GM12865 (cell line): Measurements from ENCODE around the gene MEFV.
"Not testable (repeated sequence)": the region's sequence is repeated elsewhere in the genome, so short reads cannot be mapped to it uniquely, and the experiment has no call there.

Experiments used
- DNase-seq: peaks from one replicate; pipeline ENCODE4 v3.0.0; 2010; ENCODE audit warnings: low read depth
- H3K4me3 ChIP-seq: 2 replicates; pipeline ENCODE4 v1.5.1; 2011; ENCODE audit warnings: mild to moderate bottlenecking, low read depth, low read length, control low read depth
- TF ChIP-seq, protein P1 (sequence below): IDR thresholded peaks from 2 replicates; pipeline ENCODE4 v1.5.1; 2011; ENCODE audit warnings: low read length, control low read depth, low read depth, inconsistent platforms; ENCODE audit not compliant: insufficient read depth; ENCODE audit errors: missing control alignments

The MEFV gene

DNA sequence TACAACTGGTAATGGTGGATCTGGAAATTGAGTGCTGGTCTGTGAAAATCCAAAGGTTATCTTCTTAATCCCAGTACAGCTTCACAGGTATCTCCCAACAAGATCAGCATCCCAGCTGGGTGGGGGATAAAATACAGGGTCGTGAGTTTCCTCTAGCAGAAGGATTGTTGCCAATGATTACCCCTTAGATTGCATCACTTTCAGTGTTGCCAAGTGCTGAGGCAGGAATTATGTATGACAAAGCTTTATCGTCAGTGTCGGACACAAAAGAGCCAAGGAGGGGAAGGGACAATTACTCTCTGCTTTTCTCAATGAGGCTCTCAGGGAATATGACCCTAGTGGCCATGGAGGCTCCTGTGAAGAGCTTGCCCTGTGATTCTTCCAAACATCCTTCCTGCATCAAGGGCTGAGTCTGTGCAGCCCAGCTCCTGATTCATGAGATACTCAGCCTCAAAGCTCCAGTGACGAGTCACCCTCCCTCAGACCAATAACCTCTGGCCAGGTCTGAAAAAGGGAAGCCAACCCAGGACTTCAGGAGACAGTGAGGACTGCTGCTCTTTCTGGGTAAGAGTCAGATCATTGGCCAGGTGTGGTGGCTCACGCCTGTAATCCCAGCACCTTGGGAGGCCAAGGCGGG, 53.4 kb downstream of the MEFV start:
- no peak for DNase-seq
- no peak overlapping the region for H3K4me3 ChIP-seq
- TF ChIP-seq, protein P1, sequence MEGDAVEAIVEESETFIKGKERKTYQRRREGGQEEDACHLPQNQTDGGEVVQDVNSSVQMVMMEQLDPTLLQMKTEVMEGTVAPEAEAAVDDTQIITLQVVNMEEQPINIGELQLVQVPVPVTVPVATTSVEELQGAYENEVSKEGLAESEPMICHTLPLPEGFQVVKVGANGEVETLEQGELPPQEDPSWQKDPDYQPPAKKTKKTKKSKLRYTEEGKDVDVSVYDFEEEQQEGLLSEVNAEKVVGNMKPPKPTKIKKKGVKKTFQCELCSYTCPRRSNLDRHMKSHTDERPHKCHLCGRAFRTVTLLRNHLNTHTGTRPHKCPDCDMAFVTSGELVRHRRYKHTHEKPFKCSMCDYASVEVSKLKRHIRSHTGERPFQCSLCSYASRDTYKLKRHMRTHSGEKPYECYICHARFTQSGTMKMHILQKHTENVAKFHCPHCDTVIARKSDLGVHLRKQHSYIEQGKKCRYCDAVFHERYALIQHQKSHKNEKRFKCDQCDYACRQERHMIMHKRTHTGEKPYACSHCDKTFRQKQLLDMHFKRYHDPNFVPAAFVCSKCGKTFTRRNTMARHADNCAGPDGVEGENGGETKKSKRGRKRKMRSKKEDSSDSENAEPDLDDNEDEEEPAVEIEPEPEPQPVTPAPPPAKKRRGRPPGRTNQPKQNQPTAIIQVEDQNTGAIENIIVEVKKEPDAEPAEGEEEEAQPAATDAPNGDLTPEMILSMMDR = no peak

DNA sequence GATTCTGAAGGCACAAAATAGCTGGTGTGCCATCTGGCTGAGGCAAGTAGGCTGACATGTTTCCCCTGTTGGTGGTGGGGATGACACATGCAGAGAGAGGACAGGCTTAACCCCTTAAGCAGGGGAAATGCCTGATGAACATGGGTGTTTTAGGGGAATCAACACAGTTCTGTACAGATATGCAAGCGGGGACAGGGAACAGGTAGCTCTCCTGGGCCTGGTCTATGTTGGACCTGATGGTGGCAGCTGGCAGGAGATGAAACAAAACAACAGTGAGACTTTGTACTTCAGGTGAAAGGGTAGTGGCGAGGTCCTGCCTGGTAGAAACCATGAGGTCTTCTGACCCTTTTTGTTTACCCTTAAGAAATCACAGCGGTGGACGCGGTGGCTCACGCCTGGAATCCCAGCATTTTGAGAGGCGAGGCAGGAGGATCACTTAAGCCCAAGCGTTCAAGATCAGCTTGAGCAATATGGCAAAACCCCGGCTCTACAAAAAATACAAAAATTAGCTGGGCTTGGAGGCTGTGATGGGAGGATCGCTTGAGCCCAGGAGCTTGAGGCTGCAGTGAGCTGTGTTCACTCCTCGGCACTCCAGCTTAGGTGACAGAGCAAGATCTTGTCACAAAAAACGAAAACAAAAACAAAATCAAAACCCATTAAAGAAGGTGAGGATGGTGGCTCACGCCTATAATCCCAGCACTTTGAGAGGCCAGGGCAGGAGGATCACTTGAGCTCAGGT, 57.9 kb downstream of the MEFV start:
- TF ChIP-seq, protein P1 = no peak
- H3K4me3 ChIP-seq = no peak overlapping the region
- DNase-seq = no peak

- H3K4me3 ChIP-seq, DNase-seq: not testable (repeated sequence)
These were observed 58.6 kb downstream of the MEFV start for GRCh38 chr16:3197694-3198333.

DNA sequence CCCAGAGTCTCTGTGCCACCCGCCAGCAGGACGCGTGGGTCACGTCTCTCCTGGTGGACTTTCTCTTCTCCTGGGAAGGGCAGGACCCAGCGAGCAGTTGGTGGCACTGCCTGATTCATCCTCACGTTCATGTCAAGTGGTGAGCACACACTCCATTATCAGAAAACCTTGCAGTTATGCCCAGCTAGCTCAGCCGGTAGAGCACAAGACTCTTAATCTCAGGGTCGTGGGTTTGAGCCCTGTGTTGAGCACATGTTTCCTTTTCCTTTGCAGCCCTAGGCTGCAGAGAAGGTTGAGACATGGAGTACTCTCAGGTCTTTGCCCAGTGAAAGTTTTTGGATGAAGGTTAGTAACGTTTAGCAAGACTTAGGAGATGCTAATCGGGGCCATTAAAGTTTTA, 60.5 kb downstream of the MEFV start:
- H3K4me3 ChIP-seq = no peak overlapping the region
- DNase-seq = no peak
- TF ChIP-seq, protein P1 = no peak

GRCh38 chr16:3194792-3195191, 61.6 kb downstream of the MEFV start:
- no peak overlapping the region for H3K4me3 ChIP-seq
- DNase-seq = no peak
- TF ChIP-seq, protein P1 = no peak

DNA sequence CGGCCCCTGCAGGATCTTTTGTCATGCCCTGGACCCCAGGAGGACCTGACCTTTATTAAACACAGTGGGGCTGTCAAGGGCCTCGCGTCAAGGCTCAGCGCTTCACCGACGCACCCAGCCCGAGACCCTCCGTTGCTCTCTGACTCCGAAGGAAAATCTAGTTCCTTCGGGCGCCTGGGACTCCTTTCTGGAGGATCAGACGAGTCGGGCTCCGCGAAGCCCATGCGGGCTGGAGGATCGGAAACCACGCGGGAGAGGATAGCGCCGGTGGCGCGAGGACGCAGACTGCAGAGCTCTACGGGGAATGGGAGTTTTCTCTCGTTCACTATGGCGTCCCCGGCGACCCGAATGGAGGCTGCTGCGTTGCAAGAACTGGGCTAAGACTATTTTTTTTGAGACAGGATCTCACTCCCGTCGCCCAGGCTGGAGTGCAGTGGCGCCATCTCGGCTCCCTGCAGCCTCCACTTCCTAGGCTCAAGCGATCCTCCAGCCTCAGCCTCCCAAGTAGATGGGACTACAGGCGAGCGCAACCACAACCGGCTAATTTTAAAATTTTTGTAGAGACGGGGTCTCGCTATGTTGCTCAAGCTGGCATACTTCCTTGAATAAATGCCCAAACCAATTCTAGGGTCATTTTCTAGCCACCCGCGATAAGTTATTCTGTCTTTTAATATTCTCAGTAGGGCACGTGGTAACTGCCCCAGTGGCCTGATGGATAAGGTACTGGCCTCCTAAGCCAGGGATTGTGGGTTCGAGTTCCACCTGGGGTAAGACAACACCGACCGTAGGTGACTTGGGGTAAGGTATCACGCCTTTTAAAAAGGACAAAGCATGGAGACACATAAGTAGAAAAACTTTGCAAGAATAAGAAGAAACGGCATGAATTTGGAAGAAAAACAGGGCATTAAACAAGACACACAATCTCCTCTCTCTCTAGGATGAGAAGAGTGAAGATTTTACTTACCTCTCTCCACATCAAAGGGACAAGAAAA, 62.9 kb downstream of the MEFV start:
- no peak overlapping the region for H3K4me3 ChIP-seq
- TF ChIP-seq, protein P1 = no peak
- DNase-seq = no peak
